HCT116 (cell line): ENCODE results near the gene KRTAP5-5. TPM values are rescaled to one million over a fixed set of nuclear protein-coding genes. Genes with fewer than 3 reads are reported as not detected.

Experiments
- ATAC-seq: fragments of 200-7000 bp; cut with Tn5 transposase; 2 replicates; pipeline ENCODE4 v1.9.1; 2020; ENCODE audit warnings: mild to moderate bottlenecking, moderate library complexity
- BruUV-seq: library from RNA; stranded (reverse); fragments of 400-500 nt; replicated peaks from 2 replicates; lab custom pipeline; 2021; lab: Mats Ljungman, UMichigan
- CTCF ChIA-PET: fragments of 300-600 bp; sonication (Branson Sonifier 250); formaldehyde crosslinking; loops from one replicate; lab custom pipeline; 2021; ENCODE audit warnings: antibody characterized with exemption; lab: Charles Lee
- POLR2A ChIA-PET: fragments of 300-600, 350-600 bp; sonication (Branson Sonifier 250); formaldehyde crosslinking; loops from one replicate; lab custom pipeline; 2021; ENCODE audit warnings: antibody characterized with exemption; lab: Charles Lee
- RAD21 ChIA-PET, 2 experiments: fragments of 300-600 bp; sonication (Branson Sonifier 250); formaldehyde crosslinking; loops; one replicate each; lab custom pipeline; 2023; ENCODE audit warnings: low total read pairs in 2 of 2; ENCODE audit not compliant: uncharacterized antibody in 2 of 2, unreplicated experiment in 2 of 2, low non-redundant PET in 1 of 2; lab: Charles Lee
- DNase-seq: peaks from one replicate; pipeline ENCODE4 v3.0.0-alpha.2; 2010; ENCODE audit warnings: low read depth, low spot score
- H2AFZ ChIP-seq: fragments of 200-600 bp; shearing (Covaris generic), sonication (generic); 2 replicates; pipeline ENCODE4 v1.6.1; 2017; ENCODE audit warnings: low read depth, mixed run types, mixed read lengths, antibody characterized with exemption, low read length; ENCODE audit not compliant: poor library complexity, severe bottlenecking
- H3K27ac ChIP-seq: 2 replicates; pipeline ENCODE4 v1.5.1; 2012; ENCODE audit warnings: low read depth, low read length
- H3K27me3 ChIP-seq: fragments of 200-600 bp; sonication (generic); 2 replicates; pipeline ENCODE4 v1.6.1; 2016; ENCODE audit warnings: mixed run types, low read length, mixed read lengths; ENCODE audit not compliant: insufficient read depth
- H3K36me3 ChIP-seq, 2 experiments: fragments of 200-500 bp in 1 of 2; fragments of 200-600 bp in 1 of 2; sonication (Bioruptor generic) in 1 of 2; sonication (generic) in 1 of 2; 2 replicates each; pipeline versions ENCODE4 v1.5.1 to v1.6.1; 2014 to 2016; ENCODE audit warnings: low read length in 2 of 2, inconsistent platforms in 1 of 2, mixed read lengths in 1 of 2, mixed run types in 1 of 2; ENCODE audit not compliant: insufficient read depth in 2 of 2, control insufficient read depth in 1 of 2
- H3K4me1 ChIP-seq, 2 experiments: fragments of 200-600 bp in 1 of 2; sonication (generic) in 1 of 2; 2 replicates each; pipeline versions ENCODE4 v1.5.1 to v1.6.1; 2012 to 2017; ENCODE audit warnings: low read length in 2 of 2, inconsistent platforms in 1 of 2, mild to moderate bottlenecking in 1 of 2, mixed read lengths in 1 of 2, mixed run types in 1 of 2, moderate library complexity in 1 of 2; ENCODE audit not compliant: insufficient read depth in 2 of 2, control insufficient read depth in 1 of 2
- H3K4me2 ChIP-seq: fragments of 200-600 bp; sonication (generic); 2 replicates; pipeline ENCODE4 v1.6.1; 2017; ENCODE audit warnings: mixed run types, low read length, mixed read lengths
- H3K4me3 ChIP-seq, 2 experiments: fragments of 200-600 bp in 1 of 2; sonication (generic) in 1 of 2; replicated peaks in 1 of 2; 2 replicates each; pipeline ENCODE4 v1.5.1; 2011 to 2016; ENCODE audit warnings: low read length in 2 of 2, control low read depth in 1 of 2, low read depth in 1 of 2, mild to moderate bottlenecking in 1 of 2, mixed read lengths in 1 of 2, mixed run types in 1 of 2
- H3K79me2 ChIP-seq: fragments of 200-600 bp; sonication (generic); 2 replicates; pipeline ENCODE4 v1.6.1; 2017; ENCODE audit warnings: mild to moderate bottlenecking, mixed run types, low read length, moderate library complexity, mixed read lengths; ENCODE audit not compliant: insufficient read depth
- H3K9ac ChIP-seq: fragments of 200-600 bp; sonication (generic); 2 replicates; pipeline ENCODE4 v1.6.1; 2016; ENCODE audit warnings: low read length, mixed read lengths
- H3K9me2 ChIP-seq: fragments of 200-600 bp; sonication (generic), shearing (Covaris generic); 2 replicates; pipeline ENCODE4 v1.6.1; 2017; ENCODE audit warnings: mixed run types, mild to moderate bottlenecking, moderate library complexity; ENCODE audit not compliant: insufficient read depth
- H3K9me3 ChIP-seq, 2 experiments: fragments of 200-500 bp in 1 of 2; fragments of 200-600 bp in 1 of 2; sonication (Bioruptor generic) in 1 of 2; sonication (generic) in 1 of 2; 2 replicates each; pipeline ENCODE4 v1.6.1; 2014 to 2017; ENCODE audit warnings: low read length in 2 of 2, mixed read lengths in 2 of 2, inconsistent platforms in 1 of 2, low read depth in 1 of 2, mild to moderate bottlenecking in 1 of 2, mixed run types in 1 of 2, moderate library complexity in 1 of 2; ENCODE audit not compliant: control insufficient read depth in 1 of 2, insufficient read depth in 1 of 2
- H4K20me1 ChIP-seq: fragments of 200-600 bp; sonication (generic), shearing (Covaris generic); 2 replicates; pipeline ENCODE4 v1.6.1; 2017; ENCODE audit warnings: mixed run types, mild to moderate bottlenecking, moderate library complexity; ENCODE audit not compliant: insufficient read depth
- CBX3 ChIP-seq: IDR thresholded peaks from 2 replicates; pipeline ENCODE4 v1.6.1; 2012; ENCODE audit warnings: low read depth
- RAD21 ChIP-seq: IDR thresholded peaks from 2 replicates; pipeline ENCODE4 v1.6.1; 2012; ENCODE audit warnings: low read depth, mild to moderate bottlenecking
- SIN3A ChIP-seq: IDR thresholded peaks from 2 replicates; pipeline ENCODE4 v1.6.1; 2012; ENCODE audit warnings: low read depth
- TCF7L2 ChIP-seq: IDR thresholded peaks from 2 replicates; pipeline ENCODE4 v1.7.0; 2011; ENCODE audit warnings: borderline replicate concordance, inconsistent platforms; ENCODE audit not compliant: insufficient read depth, insufficient read length; ENCODE audit errors: extremely low read depth
- YY1 ChIP-seq: IDR thresholded peaks from 2 replicates; pipeline ENCODE4 v1.6.1; 2011; ENCODE audit warnings: low read length, low read depth, moderate library complexity, mild to moderate bottlenecking; ENCODE audit not compliant: insufficient replicate concordance; ENCODE audit errors: extremely low read depth
- intact Hi-C: fragments of 100-400 bp; cut with micrococcal nuclease; formaldehyde crosslinking; loops from 2 replicates; pipeline ENCODE4 v1.10.0; 2022
- total RNA-seq: library from RNA; stranded (reverse); gene quantifications from one replicate; pipeline ENCODE4 v1.2.1, GENCODE V29; 2021; ENCODE audit not compliant: unreplicated experiment
- TF ChIP-seq, protein P1 (sequence below), 3 experiments: fragments of 200-600 bp in 1 of 3; sonication (generic) in 1 of 3; IDR thresholded peaks in 2 of 3; conservative IDR thresholded peaks in 1 of 3; 2 replicates each; pipeline ENCODE4 v1.5.1; 2012 to 2017; ENCODE audit warnings: low read depth in 2 of 3, low read length in 2 of 3, antibody characterized with exemption in 1 of 3, borderline replicate concordance in 1 of 3, control low read depth in 1 of 3, mild to moderate bottlenecking in 1 of 3, mixed read lengths in 1 of 3, mixed run types in 1 of 3, moderate library complexity in 1 of 3; ENCODE audit not compliant: insufficient read depth in 1 of 3
- TF ChIP-seq, protein P2 (sequence below): IDR thresholded peaks from 2 replicates; pipeline ENCODE4 v1.6.1; 2012

The KRTAP5-5 gene
- total RNA-seq, 1 experiment from 2014 or later = not detected

DNA sequence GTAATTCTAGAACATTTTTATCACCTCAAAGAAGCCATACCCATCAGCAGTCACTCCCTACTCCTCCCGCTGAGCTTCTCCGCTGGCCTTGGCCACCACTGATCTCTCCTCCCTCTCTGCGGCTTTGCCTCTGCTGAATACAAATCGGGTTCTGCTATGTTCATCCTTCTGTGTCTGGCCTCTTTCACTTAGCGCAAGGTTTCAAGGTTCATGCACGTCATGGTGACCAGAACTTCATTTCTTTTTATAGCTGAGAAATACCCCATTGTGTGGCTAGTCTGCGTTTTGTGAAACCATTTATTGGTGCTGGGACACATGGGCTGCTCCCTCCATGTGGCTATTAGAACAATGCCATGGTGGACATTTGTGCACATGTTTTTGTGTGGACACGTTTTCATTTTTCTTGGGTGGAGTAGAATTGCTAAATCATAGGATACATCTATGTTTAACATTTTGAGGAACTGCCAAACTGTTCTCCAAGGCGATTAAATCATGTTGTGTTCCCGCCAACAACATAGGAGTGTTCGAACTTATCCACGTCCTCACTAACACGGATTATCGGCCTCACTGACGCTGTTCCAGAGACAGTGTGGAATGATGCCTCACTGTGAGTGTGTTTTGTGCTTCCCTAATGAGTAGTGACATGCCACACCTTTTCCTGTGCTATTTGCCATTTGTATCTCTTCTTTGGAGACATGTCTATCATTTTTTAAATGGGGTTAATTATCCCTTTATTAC lies 43.2 kb downstream of the KRTAP5-5 start:
- Histone ChIP-seq H4K20me1 (no peaks in the 10 kb centered on the region), H3K9me3 (no peaks in the 10 kb centered on the region), H3K9ac (no peak overlapping the region), H3K4me3 (no peak overlapping the region), H3K9me2 (no peaks in the 10 kb centered on the region), H2AFZ (no peak overlapping the region), H3K4me2 (no peak overlapping the region), H3K27ac (no peak overlapping the region), H3K79me2 (no peaks in the 10 kb centered on the region), H3K4me1 (peaks cover under 1 to 1% of the 10 kb centered on the region in 2 experiments; a peak in 2 of 4 replicates), H3K27me3 (peaks cover 48% of the 10 kb centered on the region; the same call in 1 of the 2 replicates), H3K36me3 (no peaks in the 10 kb centered on the region)
- DNase-seq (no peak), ATAC-seq (no peak)
- ChIA-PET RAD21 (no interaction called here), CTCF (no interaction called here), POLR2A (no interaction called here)
- intact Hi-C loops = no loop called here
- no TSS peak for BruUV-seq
- no peak for TF ChIP-seq CBX3
- no peak for TF ChIP-seq RAD21
- TF ChIP-seq, protein P1, sequence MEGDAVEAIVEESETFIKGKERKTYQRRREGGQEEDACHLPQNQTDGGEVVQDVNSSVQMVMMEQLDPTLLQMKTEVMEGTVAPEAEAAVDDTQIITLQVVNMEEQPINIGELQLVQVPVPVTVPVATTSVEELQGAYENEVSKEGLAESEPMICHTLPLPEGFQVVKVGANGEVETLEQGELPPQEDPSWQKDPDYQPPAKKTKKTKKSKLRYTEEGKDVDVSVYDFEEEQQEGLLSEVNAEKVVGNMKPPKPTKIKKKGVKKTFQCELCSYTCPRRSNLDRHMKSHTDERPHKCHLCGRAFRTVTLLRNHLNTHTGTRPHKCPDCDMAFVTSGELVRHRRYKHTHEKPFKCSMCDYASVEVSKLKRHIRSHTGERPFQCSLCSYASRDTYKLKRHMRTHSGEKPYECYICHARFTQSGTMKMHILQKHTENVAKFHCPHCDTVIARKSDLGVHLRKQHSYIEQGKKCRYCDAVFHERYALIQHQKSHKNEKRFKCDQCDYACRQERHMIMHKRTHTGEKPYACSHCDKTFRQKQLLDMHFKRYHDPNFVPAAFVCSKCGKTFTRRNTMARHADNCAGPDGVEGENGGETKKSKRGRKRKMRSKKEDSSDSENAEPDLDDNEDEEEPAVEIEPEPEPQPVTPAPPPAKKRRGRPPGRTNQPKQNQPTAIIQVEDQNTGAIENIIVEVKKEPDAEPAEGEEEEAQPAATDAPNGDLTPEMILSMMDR (IDR thresholded peaks at IDR 0.05 in 2 of 3, conservative IDR thresholded peaks at IDR 0.05 in 1 of 3; ENCODE audit: borderline replicate concordance in 1 of 3, insufficient read depth in 1 of 3, low read depth in 2 of 3, low read length in 2 of 3) = no peak
- no peak for TF ChIP-seq YY1
- TF ChIP-seq TCF7L2 = no peak
- TF ChIP-seq SIN3A = no peak
- TF ChIP-seq, protein P2, sequence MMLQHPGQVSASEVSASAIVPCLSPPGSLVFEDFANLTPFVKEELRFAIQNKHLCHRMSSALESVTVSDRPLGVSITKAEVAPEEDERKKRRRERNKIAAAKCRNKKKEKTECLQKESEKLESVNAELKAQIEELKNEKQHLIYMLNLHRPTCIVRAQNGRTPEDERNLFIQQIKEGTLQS = no peak
